ENCODE measurements around the gene SPANXN3.
"Not testable (repeated sequence)": the region's sequence is repeated elsewhere in the genome, so short reads cannot be mapped to it uniquely, and the experiment has no call there.

The SPANXN3 gene

GRCh38 chrX:143517375-143517774 is at the start of gene SPANXN3:
TSS of gene SPANXN3 (minus strand) at chrX:143517475. CDS start at chrX:143517391, 84 bp downstream.
- not testable (repeated sequence) for DNase-seq (ENCODE audit: low read depth, low spot score)

GRCh38 chrX:143536176-143536575 is 18.9 kb upstream of the SPANXN3 start:
- no peak for DNase-seq (ENCODE audit: low read depth, low spot score)

- DNase-seq (ENCODE audit: low read depth, low spot score), result not testable (repeated sequence)
These were observed 15.1 kb downstream of the SPANXN3 start for GRCh38 chrX:143502196-143502595.

- no peak for DNase-seq (ENCODE audit: low read depth, low spot score)
These were observed 16.5 kb downstream of the SPANXN3 start for GRCh38 chrX:143500751-143501150.

- DNase-seq (ENCODE audit: low read depth, low spot score), result no peak
These were observed 31.2 kb downstream of the SPANXN3 start for GRCh38 chrX:143486105-143486504.

- no peak for DNase-seq (ENCODE audit: low read depth, low spot score)
These were observed 40.5 kb downstream of the SPANXN3 start for GRCh38 chrX:143476751-143477150.

- no peak for DNase-seq (ENCODE audit: low read depth, low spot score)
These were observed 44.8 kb downstream of the SPANXN3 start for GRCh38 chrX:143472347-143472938.

GRCh38 chrX:143466130-143466529 is 51.1 kb downstream of the SPANXN3 start:
- DNase-seq (ENCODE audit: low read depth, low spot score), result no peak

- DNase-seq (ENCODE audit: low read depth, low spot score), result no peak
These were observed 54.6 kb downstream of the SPANXN3 start for GRCh38 chrX:143462696-143463095.

- no peak for DNase-seq (ENCODE audit: low read depth, low spot score)
These were observed 55.7 kb downstream of the SPANXN3 start for GRCh38 chrX:143461606-143462005.

Measured in iPS DF 19.7 (cell line).